GM21825 (cell line): Measurements from ENCODE around the gene ETS1.

Experiments
- ATAC-seq: cut with Tn5 transposase; IDR thresholded peaks from one replicate; pipeline ENCODE4 v1.9.1; 2021; ENCODE audit warnings: mild to moderate bottlenecking, moderate library complexity; ENCODE audit not compliant: unreplicated experiment

ETS1 gene, protein sequence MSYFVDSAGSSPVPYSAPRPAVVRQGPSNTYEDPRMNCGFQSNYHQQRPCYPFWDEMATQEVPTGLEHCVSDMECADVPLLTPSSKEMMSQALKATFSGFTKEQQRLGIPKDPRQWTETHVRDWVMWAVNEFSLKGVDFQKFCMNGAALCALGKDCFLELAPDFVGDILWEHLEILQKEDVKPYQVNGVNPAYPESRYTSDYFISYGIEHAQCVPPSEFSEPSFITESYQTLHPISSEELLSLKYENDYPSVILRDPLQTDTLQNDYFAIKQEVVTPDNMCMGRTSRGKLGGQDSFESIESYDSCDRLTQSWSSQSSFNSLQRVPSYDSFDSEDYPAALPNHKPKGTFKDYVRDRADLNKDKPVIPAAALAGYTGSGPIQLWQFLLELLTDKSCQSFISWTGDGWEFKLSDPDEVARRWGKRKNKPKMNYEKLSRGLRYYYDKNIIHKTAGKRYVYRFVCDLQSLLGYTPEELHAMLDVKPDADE

DNA sequence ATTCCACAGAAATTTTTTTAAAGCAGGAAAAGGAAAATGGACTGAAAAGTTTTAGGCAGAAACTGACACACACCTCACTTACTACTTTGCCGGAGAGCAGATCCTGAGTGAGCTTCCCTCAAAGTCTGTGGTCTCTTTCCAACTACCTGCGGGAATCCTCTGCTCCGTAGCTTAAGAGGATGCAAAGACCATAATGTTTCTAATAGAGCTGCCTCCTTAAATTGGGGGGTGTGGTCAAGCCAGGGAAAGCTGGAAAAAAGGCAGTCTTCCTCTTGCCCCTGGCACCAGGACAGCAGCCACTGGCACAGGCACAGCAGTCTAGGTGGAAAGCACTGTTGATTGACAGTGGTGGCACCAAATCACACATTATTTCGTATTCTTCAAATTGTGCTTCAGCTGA lies at the start of gene ETS1:
TSS of gene ETS1 (minus strand) at position 144 of the 400 bp plus-strand sequence. CDS start 14,428 bp downstream, outside the sequence.
- ATAC-seq, result no peak

DNA sequence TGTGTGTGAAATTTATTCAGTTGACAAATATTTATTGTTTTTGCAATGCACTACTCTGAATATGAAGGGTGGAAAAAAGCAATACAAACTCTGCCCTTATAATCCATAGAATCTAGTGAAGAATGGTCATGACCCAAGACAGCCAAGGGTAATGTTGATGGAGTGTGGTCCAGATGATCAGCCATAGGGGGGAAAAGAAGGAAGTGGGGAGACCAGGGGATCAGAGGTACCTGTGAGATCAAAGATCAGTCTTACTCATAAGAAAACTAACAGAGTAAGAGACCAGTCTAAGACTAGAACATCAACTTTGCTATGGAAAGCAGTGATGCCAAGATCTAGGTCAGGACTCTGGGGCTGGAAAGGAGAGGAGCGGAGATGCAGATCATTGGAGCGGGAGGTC lies 47.0 kb upstream of the ETS1 start:
- no peak for ATAC-seq

DNA sequence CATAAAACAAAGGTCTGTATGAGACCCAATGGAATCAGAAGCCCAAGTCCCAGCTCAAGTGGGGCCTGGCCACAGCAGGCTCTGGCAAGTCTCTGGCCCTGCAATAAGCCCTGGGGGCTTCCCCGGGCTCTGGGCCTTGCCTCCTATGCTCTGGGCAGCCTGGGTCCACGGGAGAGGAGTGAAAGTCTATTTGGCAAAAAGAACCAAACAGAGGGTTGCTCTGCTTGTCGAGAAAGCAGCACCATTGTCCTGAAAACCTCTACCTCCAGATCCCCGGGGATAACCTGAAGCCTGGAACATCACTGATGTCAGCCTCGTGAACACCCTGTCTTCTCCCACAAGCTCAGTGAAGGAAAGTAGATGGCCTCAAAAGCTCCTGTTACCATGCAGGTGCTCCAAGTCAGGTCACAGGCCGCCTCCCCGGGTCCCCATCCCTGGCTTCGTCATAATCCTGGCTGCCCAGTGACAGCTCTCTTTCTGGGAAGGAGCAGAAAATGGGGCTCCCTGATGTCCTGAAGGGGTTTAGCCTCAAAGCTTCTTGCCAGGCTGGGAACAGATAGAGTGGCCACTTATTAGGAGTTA lies 46.1 kb upstream of the ETS1 start:
- no peak for ATAC-seq

DNA sequence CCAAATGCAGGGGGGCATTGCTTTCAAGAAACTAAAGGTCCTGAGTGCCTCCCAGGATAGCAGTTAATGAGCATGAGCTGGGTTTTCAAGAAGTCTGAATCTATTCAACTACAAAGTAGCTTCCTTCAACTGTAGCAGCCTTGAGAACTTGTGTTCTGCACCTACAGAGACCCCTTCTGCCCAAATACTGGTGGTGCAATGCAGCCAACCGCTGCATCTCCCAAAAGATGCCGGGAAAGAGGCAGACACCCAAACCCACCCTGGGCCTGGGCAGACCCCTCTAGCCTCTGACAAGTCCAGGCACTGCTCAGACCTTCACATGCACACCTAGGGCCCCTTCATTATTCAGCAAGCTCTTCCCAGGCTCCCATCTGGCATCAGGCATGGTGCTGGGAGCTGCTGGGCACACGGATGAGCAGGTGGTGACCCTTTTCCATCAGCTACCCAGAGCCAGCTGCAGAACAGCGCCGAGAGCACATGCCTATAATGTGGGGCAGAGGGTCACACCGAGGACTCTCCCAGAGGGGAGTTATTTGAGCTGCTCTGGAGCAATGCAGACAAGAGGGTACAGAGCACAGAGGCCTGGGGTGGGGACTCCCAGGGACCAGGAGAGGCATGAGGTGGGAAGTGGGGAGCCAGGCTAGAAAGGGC lies 44.9 kb upstream of the ETS1 start:
- ATAC-seq, result no peak

DNA sequence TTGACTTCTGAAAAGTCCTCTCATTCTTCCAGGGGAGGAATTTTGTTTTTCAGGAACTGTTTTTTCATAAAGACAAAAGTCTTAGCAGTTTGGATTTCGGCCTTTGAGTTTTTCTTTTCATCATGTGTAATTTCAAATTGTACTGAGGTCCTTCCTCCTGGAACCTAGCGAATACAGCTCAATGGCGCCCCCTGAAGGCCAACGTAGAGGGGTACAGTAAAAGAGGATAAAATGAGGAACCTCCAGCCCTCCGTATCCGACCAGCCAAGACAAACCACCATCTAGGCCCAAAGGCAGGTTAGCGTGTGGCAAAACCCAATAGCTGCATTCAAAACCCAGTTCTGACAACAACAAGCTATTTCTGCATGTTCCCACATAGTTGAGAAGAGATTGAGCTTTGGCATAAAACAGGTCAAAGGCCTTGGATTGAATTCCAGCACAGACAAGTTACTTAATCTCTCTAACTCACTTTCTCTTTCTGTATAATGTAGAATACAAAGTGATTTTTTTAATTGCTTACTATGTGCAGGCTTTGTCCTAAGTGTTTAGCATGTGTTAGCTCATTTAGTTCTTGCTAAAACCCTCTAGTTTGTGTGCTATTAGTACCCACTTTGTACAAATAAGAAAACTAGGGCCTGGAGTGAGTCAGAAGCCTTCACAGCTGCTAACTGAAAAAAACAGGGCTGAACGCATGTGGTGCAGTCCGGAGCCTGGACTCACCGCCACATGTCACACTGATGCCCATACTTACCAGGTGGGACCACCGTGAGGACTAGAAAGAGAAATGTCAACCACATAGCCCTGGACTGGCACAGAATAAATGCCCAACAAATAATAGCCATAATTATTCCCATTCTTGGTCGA lies 43.2 kb upstream of the ETS1 start:
- ATAC-seq, result peak; percentile 59

DNA sequence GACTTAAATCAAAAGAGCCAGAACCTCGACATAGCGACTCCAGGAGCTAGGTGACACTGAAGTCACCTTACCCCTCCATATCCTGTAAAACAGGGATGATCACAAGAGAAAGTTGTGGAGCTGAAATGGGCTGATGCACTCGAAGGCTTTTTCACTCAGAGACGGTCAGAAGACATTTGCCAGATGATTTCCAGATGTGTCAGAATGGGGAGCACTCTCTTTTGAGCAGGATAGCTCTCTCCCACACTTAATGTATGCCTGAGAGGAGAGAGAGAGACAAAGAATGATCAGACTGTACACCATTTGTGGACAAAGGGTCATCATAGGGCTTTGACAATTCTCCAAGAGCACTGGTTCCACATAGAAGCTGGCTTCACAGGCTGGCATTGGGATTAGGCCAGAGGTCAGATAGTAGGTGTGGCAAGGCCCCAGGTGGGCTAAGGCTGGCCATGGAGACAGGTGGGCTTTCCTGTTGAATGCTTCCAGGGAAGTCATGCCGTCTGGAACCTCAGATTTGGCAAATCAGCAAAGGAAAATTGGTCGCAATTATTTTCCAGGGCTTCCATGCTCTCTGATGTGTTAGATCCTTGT lies 42.3 kb upstream of the ETS1 start:
- no peak for ATAC-seq

DNA sequence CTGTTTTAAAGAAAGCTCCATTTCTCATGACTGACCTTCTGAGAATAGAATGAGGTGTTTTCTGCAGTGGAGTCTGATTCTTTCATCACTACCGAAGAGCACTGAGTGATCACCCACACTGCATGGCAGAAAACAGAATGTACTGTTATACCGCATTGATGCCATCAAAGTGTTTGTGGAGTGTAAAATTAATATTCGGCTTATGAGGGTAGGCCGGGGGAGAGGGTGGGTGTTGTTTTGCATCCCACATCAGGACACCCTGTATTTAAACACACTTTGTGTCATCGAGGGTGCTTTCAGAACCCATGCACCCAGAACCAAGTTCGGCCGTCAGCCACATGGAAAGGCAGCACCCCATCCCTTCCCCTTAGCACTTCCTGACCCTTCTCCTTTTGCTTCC lies 41.3 kb upstream of the ETS1 start:
- peak; percentile 26 for ATAC-seq

DNA sequence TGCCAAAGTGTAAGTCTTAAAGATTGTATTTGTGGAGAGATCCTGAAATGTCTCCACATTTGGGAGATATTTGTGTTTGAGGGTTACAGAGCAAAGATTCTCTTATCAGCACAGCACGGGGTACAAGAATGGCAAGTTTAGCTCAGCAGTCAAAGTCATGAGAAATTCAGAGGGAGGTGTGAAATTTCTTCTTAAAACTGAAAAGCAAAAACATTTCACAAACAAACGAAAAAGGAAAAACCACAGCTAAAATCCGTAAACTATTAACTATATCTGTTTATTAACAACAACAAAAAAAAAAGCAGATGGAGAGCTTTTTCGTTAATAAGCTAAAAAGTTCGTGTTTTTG lies 40.9 kb upstream of the ETS1 start:
- peak; percentile 18 for ATAC-seq

DNA sequence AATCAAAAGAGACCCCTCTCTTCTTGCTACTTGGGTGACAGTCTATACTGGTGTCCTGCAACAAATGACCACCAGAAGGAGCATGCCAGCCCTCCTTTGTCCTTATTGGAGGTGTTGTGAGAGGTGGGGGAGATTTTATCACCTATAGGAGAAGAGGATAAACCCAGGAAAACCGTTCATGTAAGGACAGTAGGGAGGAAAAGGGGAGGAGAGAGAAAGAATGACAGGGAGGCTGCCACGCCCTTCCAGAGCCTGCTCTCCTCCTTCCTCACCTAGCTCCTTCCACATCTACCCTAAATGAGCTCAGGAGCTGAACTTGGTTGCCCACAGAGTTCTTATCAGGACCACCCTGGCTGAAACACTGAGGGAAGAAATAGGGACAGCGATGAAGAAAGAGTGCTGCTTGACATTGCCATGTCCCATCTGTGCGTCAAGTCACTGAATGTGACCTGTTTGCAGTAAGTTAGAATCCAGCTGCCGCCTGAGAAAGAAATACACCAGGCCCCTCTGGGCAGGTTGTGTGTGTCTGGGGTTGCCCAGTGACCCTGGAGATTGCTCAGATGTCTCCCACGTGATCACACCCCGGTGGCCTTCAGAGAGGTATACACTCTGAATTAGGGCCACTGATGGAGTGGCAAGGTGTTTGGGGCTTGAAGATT lies 40.4 kb upstream of the ETS1 start:
- ATAC-seq, result peak; percentile 32

DNA sequence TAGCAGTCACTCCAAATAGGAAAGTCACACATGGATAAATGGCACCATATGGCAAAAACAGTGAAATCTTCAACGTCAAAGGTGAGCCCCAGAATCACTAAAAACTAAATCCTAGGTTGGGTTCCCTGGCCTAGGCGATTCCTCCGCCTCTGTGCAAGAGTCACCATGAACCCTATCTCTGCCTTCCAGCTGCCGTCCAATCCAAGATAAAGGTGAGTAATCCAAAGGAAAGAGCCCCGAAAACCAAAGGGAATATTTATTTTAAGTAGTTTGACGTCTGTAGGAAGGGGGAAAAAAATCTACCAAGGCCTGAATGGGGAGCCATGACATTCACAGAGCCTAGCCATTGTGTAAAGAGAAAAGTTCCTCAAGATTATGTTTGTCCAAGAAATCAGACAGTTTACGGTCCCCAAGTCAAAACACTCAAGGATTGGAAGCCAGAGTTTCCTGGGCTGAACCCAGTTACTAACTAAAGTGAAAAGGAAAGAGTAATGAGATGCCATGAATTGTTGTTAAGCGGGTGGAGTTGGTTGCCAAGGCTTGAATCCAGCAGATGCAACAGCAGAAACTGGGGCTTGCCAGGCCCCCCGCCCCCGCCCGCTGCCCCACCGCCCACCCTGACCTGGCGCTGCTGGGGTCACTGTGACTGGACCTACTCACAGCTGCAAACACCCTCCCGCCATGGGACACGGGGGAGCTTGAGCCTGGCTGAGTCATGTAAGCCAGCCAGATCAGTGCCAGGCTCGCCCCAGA lies 39.7 kb upstream of the ETS1 start:
- no peak for ATAC-seq

DNA sequence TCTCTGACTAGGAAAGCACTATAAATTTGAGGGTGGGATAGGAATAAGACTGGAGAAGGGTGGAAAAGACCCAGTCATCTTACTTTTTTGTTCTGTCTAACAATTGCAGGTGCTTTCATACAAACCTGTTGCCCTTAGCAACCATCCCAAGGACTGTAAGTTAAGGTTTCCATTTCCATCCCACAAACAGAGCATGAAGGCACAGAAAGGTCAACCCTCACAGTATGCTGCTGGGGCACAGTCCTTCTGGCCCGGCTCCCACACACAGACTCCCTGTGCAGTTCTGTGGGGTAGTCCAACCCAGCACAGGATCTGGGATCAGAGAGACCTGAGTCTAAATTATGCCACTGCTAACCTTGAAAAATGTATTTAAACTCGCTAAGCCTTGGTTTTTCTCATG lies 38.4 kb upstream of the ETS1 start:
- ATAC-seq, result no peak

DNA sequence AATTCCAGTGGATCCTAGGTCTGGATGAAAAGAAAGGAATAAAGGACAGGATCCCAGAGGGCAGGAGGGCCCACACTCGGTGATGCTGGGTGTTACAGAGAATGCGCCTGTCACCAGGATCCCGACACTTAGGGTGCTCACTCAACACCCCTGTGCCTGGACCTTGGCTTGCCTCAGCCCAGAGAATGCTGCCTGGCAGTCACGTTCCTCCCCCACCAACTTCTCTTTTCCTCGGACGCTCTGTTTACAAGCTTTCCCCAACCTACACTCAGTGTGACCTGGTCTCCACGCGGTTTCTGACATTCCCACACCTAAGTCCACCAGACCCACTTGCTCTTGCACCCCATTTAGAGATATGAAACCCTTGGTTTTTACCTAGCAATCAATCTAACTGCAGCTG lies 38.0 kb upstream of the ETS1 start:
- no peak for ATAC-seq

DNA sequence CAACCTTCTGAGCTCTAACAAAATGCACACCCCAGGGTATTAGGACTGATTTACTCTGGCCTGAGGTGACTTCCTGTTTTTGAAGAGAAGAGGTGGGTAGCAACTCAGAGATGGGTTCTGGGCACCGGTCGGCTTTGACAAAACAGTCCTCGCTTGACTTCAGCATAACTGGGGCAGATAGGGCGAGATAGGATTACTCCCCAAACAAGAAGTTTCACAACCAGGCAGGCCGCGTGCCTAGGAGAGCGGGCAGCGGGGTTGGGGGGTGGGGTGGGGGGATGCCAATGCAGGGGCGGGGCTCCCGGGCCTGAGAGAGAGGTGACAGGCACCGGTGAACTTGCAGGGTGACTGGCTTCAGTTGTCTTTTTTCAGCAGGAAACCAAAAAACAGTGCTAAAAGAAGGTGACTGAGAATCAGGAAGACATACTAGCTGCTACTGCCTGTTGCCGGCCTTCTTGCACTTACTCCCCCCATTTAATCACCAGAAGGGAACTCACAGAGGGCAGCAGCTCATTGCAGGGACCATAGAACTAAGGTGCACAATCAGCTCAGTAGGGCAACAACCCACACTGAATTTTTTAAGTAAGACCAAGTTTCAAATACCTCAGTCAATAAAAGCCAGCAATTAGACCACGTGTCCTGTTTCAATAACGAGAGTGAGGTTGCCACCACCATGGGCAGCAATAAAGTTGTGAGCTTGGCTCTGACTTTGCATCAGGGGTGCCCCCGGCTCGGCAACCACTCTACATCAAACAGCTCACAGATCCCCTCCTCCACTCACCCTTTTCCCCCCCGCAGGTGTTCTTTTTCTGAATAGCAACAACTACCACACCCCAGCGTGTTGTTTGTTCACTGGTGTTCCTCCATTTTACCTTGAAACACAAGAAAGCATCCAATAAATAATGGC lies 37.2 kb upstream of the ETS1 start:
- peak; percentile 47 for ATAC-seq

DNA sequence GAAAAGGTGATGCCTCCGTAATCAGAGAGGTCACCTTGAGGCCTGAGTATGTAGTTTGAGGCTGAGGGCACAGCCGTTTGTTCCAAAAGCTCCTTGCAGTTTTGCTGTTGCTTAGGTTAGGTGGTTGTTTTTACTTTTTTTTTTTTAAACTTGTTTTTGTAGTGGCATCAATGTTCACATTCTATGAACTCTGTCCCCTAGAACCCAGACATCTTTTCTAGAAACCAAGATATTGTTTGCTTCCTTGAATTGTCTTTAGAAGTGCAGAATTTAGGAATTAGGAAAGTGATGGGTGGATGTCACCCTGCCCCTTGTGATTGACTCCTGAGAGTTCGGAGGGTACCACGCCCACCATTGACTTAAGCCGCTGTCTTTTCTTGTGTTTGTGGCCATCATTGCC lies 35.7 kb upstream of the ETS1 start:
- ATAC-seq, result no peak

DNA sequence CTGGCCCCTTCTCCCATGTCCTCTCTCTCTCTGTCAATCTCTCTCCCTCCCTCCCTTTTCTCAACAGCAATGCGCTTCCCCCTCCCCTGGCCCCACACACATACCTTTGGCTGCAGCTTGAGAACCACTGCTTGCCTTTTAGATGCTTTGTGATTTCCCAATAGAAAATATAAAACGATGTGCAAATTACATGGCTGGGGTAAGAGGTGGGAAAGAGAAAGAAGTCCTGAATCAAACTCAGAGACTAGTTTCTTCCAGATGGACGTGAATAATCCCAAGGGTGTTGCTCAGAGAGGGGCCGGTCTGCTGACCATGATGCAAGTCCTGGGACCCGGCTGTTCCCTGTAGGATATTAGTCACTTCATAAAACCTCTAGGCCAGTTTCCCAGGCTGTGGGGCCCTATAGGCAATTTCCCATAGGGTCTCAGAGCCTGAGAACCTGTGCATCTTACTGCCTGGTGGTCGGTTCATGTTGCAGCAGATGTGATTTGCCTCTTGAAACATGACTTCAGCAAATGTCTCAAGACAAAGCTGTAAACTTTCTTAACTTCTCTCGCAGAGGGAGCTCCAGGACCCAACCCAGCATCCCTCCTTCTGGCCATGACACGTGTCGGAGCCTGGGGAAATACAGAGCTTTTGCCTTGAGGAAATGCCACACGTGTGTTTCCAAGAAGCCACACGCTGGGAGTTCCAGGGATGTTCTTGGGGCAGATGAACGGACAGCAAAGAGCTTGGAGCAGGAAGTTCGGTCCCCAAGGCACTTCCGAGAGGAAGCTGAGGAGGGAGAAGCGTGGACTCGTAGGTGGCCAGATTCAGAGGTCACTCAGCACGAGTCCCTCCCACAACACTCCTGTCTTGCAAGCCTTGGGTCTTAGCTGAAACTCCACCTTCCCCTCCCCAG lies 34.5 kb upstream of the ETS1 start:
- no peak for ATAC-seq

DNA sequence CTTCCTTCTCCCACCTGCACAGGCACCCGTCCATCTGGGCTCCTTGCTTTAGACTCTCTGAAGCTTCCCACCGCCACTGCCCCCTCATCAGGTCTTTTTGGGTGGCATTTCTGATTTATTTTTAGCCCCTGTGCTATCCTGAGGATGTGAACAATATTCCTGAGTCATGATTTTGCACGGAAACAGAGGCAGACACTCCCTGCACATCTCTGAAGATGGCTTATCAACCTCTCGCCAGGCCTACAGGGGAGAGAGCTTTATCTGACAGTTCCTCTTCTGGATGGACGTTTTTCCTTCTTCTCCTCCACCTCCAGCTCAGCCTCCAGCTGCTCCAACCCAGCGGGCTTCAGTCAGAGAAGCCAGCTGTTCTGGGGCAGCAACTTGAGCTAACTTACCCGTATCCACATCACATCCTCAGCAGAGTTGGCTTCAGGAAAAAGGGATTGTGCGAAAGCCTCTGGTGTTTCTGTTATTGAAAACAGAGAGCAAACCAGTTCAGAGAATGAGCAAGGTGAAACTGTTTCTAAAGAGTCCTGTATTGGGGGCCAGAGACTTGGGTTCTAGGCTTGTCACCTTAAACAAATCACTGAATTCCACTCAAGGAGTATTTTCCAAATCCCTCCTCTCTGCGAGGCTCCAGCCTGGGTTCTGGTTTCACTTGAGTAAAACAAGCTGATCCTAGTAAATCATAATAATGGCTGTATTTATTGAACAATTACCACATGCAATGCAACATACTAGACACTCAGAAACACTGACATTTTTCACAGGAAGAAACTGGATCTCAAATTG lies 33.1 kb upstream of the ETS1 start:
- no peak for ATAC-seq
